ENCODE results near the gene SDK2.
"Not testable (repeated sequence)": the region's sequence is repeated elsewhere in the genome, so short reads cannot be mapped to it uniquely, and the experiment has no call there.

The SDK2 gene

GRCh38 chr17:73318427-73318813, 325.8 kb downstream of the SDK2 start:
- DNase-seq (ENCODE audit: low read depth) = no peak

- DNase-seq (ENCODE audit: low read depth) = no peak
Measured at GRCh38 chr17:73317513-73318426, 326.5 kb downstream of the SDK2 start.

- no peak for DNase-seq (ENCODE audit: low read depth)
Measured at GRCh38 chr17:73316919-73317505, 327.2 kb downstream of the SDK2 start.

GRCh38 chr17:73315471-73315870, 328.8 kb downstream of the SDK2 start:
- DNase-seq (ENCODE audit: low read depth) = no peak

DNA sequence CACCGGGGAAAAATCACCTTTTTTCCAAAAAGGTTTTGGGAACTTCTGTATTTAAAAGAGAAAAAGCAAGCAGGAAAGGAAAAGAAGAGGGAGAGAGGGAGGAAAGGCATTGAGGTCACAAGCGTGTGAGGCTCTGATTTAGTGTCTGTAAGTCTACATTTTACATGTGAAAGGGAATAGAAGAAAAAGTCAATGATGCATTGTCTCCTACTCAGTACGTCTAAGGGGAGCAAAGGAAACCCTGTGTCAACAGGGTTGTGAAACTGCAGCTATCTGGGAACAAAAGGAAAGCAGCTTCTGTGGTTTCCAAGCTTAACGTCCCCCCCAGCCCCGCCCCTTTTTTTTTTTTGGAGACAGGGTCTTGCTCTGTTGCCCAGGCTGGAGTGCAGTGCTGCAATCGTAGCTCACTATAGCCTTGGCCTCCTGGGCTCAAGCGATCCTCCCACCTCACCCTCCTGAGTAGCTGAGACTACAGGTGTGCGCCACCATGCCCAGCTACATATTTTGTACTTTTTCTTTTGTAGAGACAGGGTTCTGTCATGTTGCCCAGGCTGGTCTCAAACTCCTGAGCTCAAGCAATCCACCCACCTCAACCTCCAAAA, 330.6 kb downstream of the SDK2 start:
- DNase-seq (ENCODE audit: low read depth) = no peak

GRCh38 chr17:73312887-73313286, 331.4 kb downstream of the SDK2 start:
- DNase-seq (ENCODE audit: low read depth) = not testable (repeated sequence)

- DNase-seq (ENCODE audit: low read depth) = peak; percentile 63
Measured at GRCh38 chr17:73311781-73312641, 332.2 kb downstream of the SDK2 start, which contains the start of gene CDC42EP4. Gene CDC42EP4, minus strand, starts transcription at chr17:73312001. Its CDS starts 25,501 bp downstream, at chr17:73286500.

- no peak for DNase-seq (ENCODE audit: low read depth)
Measured at GRCh38 chr17:73311428-73311780, 332.8 kb downstream of the SDK2 start.

DNA sequence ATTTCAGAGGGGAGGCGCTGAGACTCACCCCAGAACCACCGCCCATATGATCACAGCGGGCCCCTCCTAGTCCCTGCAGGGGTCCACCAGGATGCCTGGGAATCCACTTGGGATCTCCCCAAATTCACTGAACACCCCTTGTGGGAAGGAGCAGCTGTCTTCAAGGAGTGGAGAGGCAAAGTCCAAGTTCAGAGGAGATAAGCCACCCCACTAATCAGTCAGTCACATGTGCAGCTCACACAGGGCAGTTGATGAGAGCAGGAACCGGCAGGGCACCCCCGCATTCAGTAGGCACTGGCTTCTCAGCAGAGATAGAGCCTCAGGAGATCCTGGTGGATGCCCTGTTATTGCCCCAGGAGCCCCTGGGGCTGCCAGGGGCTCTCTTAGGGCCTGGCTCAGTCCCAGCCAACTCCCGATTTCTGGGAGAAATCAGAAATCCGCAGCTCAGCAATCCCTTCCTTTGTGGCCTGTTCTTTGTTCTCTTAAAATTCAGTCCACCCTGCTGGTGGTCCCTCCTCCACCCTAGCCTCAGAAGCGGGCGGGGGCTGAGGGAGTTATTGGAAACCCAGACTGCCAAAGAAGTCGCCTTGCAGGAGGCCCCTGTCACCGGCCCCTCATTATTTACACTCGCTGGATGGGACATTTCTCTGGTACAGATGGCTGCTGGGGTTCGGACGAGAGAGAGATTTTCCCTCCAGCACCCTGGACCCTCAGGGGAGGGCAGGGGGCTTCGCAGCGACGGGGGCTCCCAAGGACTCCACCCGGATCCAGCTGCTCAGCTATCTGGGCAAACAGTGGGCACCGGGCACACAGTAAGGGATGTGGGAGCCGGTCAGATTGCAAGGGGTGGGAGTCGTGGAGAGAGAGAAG, 334.3 kb downstream of the SDK2 start:
- DNase-seq (ENCODE audit: low read depth) = no peak

- not testable (repeated sequence) for DNase-seq (ENCODE audit: low read depth)
Measured at GRCh38 chr17:73308959-73309358, 335.3 kb downstream of the SDK2 start.

DNA sequence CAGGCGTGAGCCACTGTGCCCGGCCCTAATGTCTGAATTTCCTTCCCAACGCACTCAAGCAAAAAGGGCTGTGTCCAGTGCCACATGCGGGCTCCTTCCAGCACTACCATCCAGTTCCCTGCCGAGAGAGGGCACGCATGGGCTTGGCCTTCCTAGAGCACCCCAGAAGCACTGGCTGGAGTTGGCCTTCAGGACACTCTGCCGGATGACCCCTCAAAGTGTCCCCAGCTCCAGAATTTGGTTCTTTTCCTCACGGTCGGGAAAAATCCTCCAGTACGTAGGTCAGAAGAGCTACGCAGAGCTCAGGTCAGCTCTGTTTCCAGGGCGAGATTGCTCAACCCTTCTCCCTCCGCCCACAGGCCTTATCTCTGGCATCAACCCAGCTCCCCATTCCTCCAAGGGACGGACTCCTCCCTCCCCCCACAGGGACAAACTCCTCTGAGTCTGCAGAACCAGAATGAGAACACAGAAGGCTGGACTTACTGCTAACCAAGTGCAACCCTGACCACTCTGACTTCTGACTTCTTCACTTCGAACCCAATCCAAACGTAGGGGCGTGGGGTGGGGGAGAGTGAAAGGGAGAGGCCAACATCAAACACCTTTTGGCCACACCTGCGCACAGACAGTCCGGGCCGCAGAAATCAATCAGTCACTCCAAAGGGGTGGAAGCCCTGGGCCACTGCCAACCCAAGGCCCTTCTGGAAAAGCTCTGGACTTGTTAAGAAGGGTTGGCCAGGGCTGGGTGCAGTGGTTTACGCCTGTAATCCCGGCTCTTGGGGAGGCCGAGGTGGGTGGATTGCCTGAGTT, 336.0 kb downstream of the SDK2 start:
- DNase-seq (ENCODE audit: low read depth) = no peak

- no peak for DNase-seq (ENCODE audit: low read depth)
Measured at GRCh38 chr17:73307130-73307529, 337.1 kb downstream of the SDK2 start.

GRCh38 chr17:73305845-73306836, 338.1 kb downstream of the SDK2 start:
- DNase-seq (ENCODE audit: low read depth) = no peak

- no peak for DNase-seq (ENCODE audit: low read depth)
Measured at GRCh38 chr17:73304971-73305812, 339.1 kb downstream of the SDK2 start.

DNA sequence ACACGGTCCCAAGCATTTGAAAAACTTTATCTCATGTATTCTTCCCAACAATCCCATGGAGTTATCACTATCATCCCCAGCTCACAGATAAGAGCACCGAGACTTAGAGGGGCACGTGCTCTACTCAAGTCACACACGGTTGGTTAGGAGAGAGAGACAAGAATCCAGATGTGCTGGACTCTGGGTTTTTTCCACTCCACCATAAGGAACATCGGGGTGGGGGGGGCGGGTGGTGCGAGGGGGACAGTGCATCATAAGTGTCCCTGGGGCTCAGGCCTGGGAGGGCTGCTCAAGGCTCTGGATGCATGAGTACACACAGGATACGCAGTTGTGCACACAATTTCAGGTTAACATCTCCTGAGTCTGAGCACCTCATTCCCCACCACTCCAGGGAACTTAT, 339.8 kb downstream of the SDK2 start:
- DNase-seq (ENCODE audit: low read depth) = no peak

DNA sequence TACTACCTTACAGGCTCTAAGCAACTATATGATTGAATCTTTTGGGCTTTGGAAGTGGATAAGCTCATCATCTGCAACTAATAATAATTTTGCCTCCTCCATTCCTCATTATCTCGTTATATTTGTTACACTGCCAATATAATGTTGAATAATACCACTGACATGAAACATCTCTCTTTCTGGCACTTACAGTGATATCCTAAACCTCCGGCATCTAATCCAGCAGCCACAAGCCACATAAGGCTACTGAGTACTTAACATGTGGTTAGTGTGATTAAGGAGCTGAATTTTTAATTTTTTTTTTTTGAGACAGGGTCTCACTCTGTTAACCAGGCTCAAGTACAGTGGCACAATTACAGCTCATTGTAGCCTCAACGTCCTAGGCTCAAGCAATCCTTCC, 342.1 kb downstream of the SDK2 start:
- no peak for DNase-seq (ENCODE audit: low read depth)

GRCh38 chr17:73301369-73301768, 342.9 kb downstream of the SDK2 start:
- DNase-seq (ENCODE audit: low read depth) = no peak

DNA sequence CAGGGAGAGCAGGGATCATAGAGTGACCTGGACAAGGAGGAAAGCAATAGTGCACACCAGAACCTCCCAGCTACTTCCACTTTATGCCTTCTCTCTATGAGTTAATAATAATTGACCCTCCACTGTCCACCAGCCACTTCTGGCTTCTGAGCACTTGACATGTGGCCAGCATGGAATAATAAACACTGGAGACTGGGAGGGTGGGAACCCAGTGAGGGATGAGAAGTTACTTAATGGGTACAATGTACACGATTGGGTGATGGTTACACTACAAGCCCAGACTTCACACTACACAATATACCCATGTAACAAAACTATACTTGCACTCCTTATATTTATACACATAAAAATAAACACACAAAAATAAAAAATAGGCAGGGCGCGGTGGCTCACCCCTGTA, 343.9 kb downstream of the SDK2 start:
- no peak for DNase-seq (ENCODE audit: low read depth)

Data from stimulated activated CD8-positive, alpha-beta memory T cell treated with anti-CD3 and anti-CD28 coated beads, Interleukin-15, amount 100 ng/mL, for 24 hours (primary cell).